Nephron (organoid): Measurements from ENCODE around the gene MIER2.

Experiments used
- H3K27ac Mint-ChIP-seq, 3 experiments: 2 replicates each; pipeline ENCODE4 v1.8.0; 2020; ENCODE audit warnings: mixed read lengths in 3 of 3, mild to moderate bottlenecking in 2 of 3, moderate library complexity in 1 of 3
- H3K27me3 Mint-ChIP-seq: 2 replicates; pipeline ENCODE4 v1.8.0; 2021; ENCODE audit warnings: low read depth, mild to moderate bottlenecking, moderate library complexity, mixed read lengths
- H3K36me3 Mint-ChIP-seq: 2 replicates; pipeline ENCODE4 v1.8.0; 2020; ENCODE audit warnings: low read depth, mixed read lengths
- H3K4me1 Mint-ChIP-seq: 2 replicates; pipeline ENCODE4 v1.8.0; 2020; ENCODE audit warnings: mixed read lengths
- H3K4me3 Mint-ChIP-seq, 3 experiments: 2 replicates each; pipeline ENCODE4 v1.8.0; 2020; ENCODE audit warnings: mild to moderate bottlenecking in 3 of 3, mixed read lengths in 3 of 3, moderate library complexity in 2 of 3
- H3K9me3 Mint-ChIP-seq: 2 replicates; pipeline ENCODE4 v1.8.0; 2020; ENCODE audit warnings: mixed read lengths
- TF ChIP-seq, protein P1 (sequence below), 3 experiments: fragments of 200-600 bp; sonication (generic); IDR thresholded peaks; one replicate each; pipeline ENCODE4 v1.5.0; 2021; ENCODE audit warnings: antibody characterized with exemption in 3 of 3; ENCODE audit not compliant: unreplicated experiment in 3 of 3

Gene MIER2

DNA sequence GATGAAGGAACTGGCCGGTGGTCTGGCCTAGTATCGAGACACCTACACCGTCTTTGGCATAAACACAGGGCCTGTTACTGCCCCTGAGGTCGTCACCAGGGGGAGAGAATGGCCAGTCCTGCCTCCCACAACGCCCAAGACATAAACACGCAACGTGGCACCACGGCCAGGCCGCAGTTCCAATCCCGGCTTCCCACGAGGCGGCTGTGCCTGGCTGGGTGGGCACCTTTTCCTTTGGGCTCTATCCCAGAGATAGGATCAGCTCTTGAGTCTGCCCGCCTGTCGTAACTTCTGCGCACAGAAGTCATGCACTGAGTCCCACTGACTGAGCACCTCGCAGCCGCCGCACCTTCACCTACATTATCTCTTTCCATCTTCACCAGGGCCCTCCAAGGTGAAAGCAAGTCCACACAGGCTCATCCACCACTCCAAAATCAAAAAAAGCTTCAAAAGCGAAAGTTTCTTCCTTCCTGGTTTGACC is 1.1 kb downstream of the MIER2 start:
- TF ChIP-seq, protein P1, sequence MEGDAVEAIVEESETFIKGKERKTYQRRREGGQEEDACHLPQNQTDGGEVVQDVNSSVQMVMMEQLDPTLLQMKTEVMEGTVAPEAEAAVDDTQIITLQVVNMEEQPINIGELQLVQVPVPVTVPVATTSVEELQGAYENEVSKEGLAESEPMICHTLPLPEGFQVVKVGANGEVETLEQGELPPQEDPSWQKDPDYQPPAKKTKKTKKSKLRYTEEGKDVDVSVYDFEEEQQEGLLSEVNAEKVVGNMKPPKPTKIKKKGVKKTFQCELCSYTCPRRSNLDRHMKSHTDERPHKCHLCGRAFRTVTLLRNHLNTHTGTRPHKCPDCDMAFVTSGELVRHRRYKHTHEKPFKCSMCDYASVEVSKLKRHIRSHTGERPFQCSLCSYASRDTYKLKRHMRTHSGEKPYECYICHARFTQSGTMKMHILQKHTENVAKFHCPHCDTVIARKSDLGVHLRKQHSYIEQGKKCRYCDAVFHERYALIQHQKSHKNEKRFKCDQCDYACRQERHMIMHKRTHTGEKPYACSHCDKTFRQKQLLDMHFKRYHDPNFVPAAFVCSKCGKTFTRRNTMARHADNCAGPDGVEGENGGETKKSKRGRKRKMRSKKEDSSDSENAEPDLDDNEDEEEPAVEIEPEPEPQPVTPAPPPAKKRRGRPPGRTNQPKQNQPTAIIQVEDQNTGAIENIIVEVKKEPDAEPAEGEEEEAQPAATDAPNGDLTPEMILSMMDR (IDR thresholded peaks at IDR 0.05; ENCODE audit: unreplicated experiment in 3 of 3): no peak
- peaks cover 46% of the 10 kb centered on the region for H3K36me3 Mint-ChIP-seq
- peak overlapping the region; percentile 45 to 72 (median 49) for H3K27ac Mint-ChIP-seq
- peaks cover 6% of the 10 kb centered on the region for H3K9me3 Mint-ChIP-seq
- H3K4me1 Mint-ChIP-seq: peaks cover 42% of the 10 kb centered on the region
- H3K27me3 Mint-ChIP-seq: no peaks in the 10 kb centered on the region
- peak overlapping the region; percentile 84 to 90 (median 89) for H3K4me3 Mint-ChIP-seq

DNA sequence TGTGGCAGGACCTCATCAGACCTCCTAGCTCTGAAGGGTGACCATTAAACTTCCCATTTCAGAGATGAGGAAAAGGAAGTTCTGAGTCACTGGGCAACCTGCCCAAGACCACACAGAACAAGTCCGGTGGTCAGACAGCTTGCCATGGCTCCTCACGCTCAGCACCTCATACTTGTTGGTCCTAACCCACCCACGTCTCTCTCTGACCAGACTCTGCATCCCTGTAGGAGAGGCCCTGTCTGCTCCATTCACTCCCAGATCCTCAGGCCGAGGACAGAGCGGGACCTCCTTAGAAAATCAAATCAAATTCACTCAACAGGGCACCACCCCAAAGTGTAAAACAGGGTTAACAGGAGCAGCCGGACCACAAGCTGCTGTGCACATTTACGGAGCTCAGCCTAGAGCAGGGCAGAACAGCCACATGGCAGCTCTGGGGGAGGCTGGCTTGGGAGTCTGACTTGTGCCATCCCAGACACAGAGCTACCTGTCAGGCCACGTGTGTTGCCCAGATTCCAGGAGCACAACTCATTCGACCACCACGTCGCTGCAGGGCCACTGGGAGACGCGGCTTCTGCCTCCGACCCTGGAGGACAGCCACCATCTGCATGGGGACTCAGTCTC is 1.7 kb downstream of the MIER2 start:
- H3K4me3 Mint-ChIP-seq: peak overlapping the region; percentile 84 to 90 (median 89)
- TF ChIP-seq, protein P1 (IDR thresholded peaks at IDR 0.05; ENCODE audit: unreplicated experiment in 3 of 3): no peak
- H3K36me3 Mint-ChIP-seq: peaks cover 52% of the 10 kb centered on the region
- H3K4me1 Mint-ChIP-seq: peaks cover 45% of the 10 kb centered on the region
- H3K27me3 Mint-ChIP-seq: no peaks in the 10 kb centered on the region
- peak overlapping the region; percentile 45 to 72 (median 49) for H3K27ac Mint-ChIP-seq
- peaks cover 8% of the 10 kb centered on the region for H3K9me3 Mint-ChIP-seq

DNA sequence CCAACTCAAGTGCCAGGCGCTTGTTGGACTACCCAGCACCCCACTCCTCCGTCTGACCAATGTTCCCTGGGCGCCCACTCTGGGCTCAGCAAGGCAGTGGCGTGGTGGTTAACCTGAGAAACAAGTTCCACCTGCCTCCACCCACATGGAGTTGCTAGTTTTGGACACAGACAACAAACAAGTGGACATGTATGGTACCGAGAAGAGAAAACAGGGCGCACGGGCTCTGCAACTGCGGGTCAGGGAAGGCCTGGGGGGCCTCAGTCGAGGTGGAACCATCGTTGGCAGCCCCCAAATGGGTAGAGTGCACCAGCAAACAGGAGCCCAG is 2.5 kb downstream of the MIER2 start:
- Mint-ChIP-seq H3K36me3 (peaks cover 56% of the 10 kb centered on the region), H3K27ac (peak overlapping the region in 2 of 3 experiments; percentile 54 to 72), H3K27me3 (no peaks in the 10 kb centered on the region), H3K4me3 (peak overlapping the region; percentile 81 to 89 (median 84)), H3K4me1 (peaks cover 48% of the 10 kb centered on the region), H3K9me3 (peaks cover 10% of the 10 kb centered on the region)
- TF ChIP-seq, protein P1 (IDR thresholded peaks at IDR 0.05; ENCODE audit: unreplicated experiment in 3 of 3): no peak

DNA sequence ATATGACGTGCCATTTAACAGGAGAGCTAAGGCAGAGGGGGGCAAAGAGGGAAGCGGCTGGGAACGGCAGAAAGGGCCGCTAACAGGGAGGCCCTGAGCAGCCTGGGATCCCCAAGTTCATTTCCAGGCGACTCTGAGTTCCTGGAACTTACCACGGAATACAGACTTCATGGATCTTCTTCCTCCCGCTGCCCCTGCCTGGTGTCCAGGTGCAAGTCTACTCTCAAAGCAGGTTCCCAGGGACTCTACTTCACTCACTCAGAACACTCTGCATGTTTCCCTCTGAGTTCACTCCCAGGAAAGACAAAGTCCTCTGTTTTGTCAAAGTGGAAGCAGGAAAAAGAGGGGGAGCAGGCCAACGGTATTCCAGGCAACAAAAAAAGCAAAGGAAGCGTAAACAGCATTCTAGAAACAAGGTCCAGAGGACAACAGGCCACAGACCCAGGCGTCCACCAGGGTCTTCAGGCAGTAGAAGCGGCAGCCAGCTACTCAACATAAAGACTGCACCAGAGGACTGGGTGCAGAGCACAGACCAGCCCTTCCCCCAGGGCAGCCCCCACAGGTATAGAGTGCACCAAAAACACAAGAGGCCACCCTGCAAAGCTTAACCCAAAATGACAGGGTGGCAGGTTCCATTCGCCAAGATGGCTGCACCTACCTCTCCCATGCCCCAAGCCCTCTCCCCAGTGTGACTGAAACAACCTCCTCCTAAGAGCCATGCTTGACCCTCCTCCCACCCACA is 3.0 kb downstream of the MIER2 start:
- peak overlapping the region in 2 of 3 experiments; percentile 64 to 72 for H3K27ac Mint-ChIP-seq
- H3K36me3 Mint-ChIP-seq: peaks cover 60% of the 10 kb centered on the region
- peaks cover 12% of the 10 kb centered on the region for H3K9me3 Mint-ChIP-seq
- H3K4me3 Mint-ChIP-seq: peak overlapping the region; percentile 81 to 89 (median 84)
- H3K27me3 Mint-ChIP-seq: no peaks in the 10 kb centered on the region
- TF ChIP-seq, protein P1 (IDR thresholded peaks at IDR 0.05; ENCODE audit: unreplicated experiment in 3 of 3): no peak
- H3K4me1 Mint-ChIP-seq: peaks cover 50% of the 10 kb centered on the region

DNA sequence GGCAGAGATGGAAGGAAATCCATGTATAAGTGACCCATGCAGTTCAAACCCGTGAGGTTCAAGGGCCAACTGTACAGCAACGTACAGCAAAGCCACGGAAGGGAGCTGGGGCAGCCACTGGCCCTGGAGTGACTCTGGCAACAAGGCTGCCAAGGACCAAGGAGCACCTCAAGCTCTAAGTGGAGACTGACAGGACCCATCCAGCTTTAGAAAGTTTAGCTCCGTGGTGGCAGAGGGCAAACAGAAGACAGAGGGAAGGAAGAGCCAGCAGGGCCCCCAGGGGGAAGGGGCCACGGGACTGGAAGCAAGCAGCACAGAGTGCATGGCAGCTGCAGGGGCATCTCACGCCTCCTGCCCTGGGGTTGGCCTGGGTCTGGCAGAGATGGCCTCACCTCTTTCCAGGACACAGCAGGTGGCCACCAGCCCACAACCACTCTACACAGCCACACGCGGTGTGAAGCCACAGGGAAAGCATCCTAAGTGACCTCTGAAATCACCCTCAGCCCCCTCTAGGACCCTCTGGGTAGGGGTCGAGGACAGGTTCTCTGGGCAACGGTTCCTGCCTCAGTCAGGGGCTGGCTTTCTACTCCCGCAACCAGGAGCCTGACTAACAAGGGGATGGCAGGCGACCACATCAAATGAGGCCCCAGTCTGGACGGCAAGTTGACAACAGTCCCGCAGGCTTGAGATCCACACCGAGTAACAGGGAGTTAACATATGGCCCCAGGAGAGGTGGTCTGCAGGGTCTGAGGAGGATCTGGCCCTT is 3.8 kb downstream of the MIER2 start:
- Mint-ChIP-seq H3K36me3 (peaks cover 65% of the 10 kb centered on the region), H3K4me3 (peak overlapping the region; percentile 68 to 89 (median 81)), H3K4me1 (peaks cover 50% of the 10 kb centered on the region), H3K9me3 (peaks cover 12% of the 10 kb centered on the region), H3K27ac (peak overlapping the region; percentile 19 to 72 (median 64)), H3K27me3 (no peaks in the 10 kb centered on the region)
- TF ChIP-seq, protein P1 (IDR thresholded peaks at IDR 0.05; ENCODE audit: unreplicated experiment in 3 of 3): no peak
